ENCODE data around the gene DHX36.

Gene DHX36

GRCh38 chr3:154323891-154324738 is at the start of gene DHX36:
Gene DHX36 (minus strand): TSS chr3:154324487. CDS start chr3:154324416, 71 bp downstream.
- DNase-seq (ENCODE audit: low spot score): peak; percentile 52

GRCh38 chr3:154367221-154367620 is 42.9 kb upstream of the DHX36 start:
- no peak for DNase-seq (ENCODE audit: low spot score)

- DNase-seq (ENCODE audit: low spot score): no peak
Measured at GRCh38 chr3:154364849-154365248, 40.6 kb upstream of the DHX36 start.

GRCh38 chr3:154361099-154361498 is 36.8 kb upstream of the DHX36 start:
- no peak for DNase-seq (ENCODE audit: low spot score)

- DNase-seq (ENCODE audit: low spot score): no peak
Measured at GRCh38 chr3:154356009-154356408, 31.7 kb upstream of the DHX36 start.

- no peak for DNase-seq (ENCODE audit: low spot score)
Measured at GRCh38 chr3:154349223-154349622, 24.9 kb upstream of the DHX36 start.

- no peak for DNase-seq (ENCODE audit: low spot score)
Measured at GRCh38 chr3:154345422-154346122, 21.3 kb upstream of the DHX36 start.

- no peak for DNase-seq (ENCODE audit: low spot score)
Measured at GRCh38 chr3:154338570-154338969, 14.3 kb upstream of the DHX36 start.

GRCh38 chr3:154338008-154338407 is 13.7 kb upstream of the DHX36 start:
- no peak for DNase-seq (ENCODE audit: low spot score)

GRCh38 chr3:154334973-154335420 is 10.7 kb upstream of the DHX36 start:
- DNase-seq (ENCODE audit: low spot score): no peak

GRCh38 chr3:154327871-154328270 is 3.6 kb upstream of the DHX36 start:
- DNase-seq (ENCODE audit: low spot score): no peak

- DNase-seq (ENCODE audit: low spot score): no peak
Measured at GRCh38 chr3:154324919-154325318, 632 bp upstream of the DHX36 start.

- no peak for DNase-seq (ENCODE audit: low spot score)
Measured at GRCh38 chr3:154316974-154317767, 7.1 kb downstream of the DHX36 start.

GRCh38 chr3:154314152-154314551 is 10.1 kb downstream of the DHX36 start:
- no peak for DNase-seq (ENCODE audit: low spot score)

- DNase-seq (ENCODE audit: low spot score): no peak
Measured at GRCh38 chr3:154310840-154311239, 13.4 kb downstream of the DHX36 start.

GRCh38 chr3:154307363-154307762 is 16.9 kb downstream of the DHX36 start:
- DNase-seq (ENCODE audit: low spot score): no peak

- DNase-seq (ENCODE audit: low spot score): no peak
Measured at GRCh38 chr3:154304936-154305335, 19.4 kb downstream of the DHX36 start.

GRCh38 chr3:154304116-154304786 is 20.0 kb downstream of the DHX36 start:
- no peak for DNase-seq (ENCODE audit: low spot score)

- DNase-seq (ENCODE audit: low spot score): no peak
Measured at GRCh38 chr3:154301561-154301960, 22.7 kb downstream of the DHX36 start.

- DNase-seq (ENCODE audit: low spot score): no peak
Measured at GRCh38 chr3:154294016-154294415, 30.3 kb downstream of the DHX36 start.

GRCh38 chr3:154290187-154290586 is 34.1 kb downstream of the DHX36 start:
- DNase-seq (ENCODE audit: low spot score): no peak

- DNase-seq (ENCODE audit: low spot score): no peak
Measured at GRCh38 chr3:154285221-154285620, 39.1 kb downstream of the DHX36 start.

Measured in HuH-7.5 (cell line).